GM18502 (cell line): ENCODE measurements around the gene HSF2BP.
"Not testable (repeated sequence)": the region's sequence is repeated elsewhere in the genome, so short reads cannot be mapped to it uniquely, and the experiment has no call there.

Source experiments
- ATAC-seq: cut with Tn5 transposase; IDR thresholded peaks from one replicate; pipeline ENCODE4 v1.9.1; 2021; ENCODE audit warnings: mild to moderate bottlenecking; ENCODE audit not compliant: unreplicated experiment, poor library complexity

Gene HSF2BP

DNA sequence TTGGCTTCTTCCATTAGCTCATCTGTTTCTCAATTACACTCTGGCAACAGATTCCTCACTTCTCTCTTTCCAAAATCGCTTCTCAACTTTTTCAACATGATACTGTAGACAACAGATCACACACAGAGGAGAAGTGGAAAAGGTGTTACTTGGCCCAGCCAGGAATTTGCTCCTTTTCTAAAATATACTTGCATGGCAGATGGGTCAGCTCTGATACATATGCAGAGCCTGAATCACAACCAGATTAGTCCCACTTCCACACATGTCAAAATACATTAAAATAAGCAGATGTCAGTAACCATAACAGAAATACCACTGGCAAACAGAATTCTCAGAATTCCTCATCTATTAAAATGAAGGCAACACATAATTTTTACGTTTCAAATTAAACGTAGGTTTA lies 89.1 kb downstream of the HSF2BP start:
- not testable (repeated sequence) for ATAC-seq

DNA sequence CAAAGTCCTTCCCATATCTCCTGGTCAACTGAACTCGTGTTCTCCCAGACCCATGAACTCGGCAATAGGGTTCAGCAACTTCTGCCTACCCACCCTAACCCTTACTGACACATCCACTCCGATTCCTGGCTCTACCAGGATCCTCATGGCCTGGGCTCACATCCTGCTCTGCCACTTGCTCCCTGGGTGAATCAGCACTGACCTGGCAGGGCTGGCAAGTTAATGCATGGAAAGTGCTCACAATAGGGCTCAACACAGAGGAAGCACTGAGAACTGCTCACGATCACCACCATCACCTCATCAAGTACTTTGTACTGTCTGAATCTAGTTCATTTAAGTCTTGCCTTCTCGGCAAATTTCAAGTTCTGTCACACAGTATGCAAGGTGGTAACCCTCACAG lies 96.8 kb downstream of the HSF2BP start:
- ATAC-seq, result not testable (repeated sequence)

GRCh38 chr21:43540561-43540960 lies 118.7 kb downstream of the HSF2BP start:
- ATAC-seq, result not testable (repeated sequence)

- not testable (repeated sequence) for ATAC-seq
These were observed 136.7 kb downstream of the HSF2BP start for GRCh38 chr21:43522495-43523131.

DNA sequence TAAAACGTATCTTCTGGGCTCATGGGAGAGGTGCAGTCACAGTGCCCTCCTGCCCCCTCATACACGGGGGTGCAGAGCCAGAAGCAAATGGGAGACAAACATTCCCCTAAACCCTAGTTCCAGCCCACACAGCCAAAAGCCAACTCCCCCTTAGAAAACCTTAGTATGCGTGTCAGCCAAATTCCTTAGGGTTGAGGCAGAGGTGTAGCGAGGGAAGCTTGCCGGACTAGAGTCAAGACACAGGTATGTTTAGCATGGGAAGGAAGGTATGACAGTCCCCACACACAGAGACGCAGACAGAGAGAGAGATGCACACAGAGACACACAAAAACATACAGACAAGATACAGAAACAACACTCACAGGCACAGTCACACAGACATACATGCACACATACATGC lies 141.6 kb downstream of the HSF2BP start:
- ATAC-seq, result not testable (repeated sequence)

DNA sequence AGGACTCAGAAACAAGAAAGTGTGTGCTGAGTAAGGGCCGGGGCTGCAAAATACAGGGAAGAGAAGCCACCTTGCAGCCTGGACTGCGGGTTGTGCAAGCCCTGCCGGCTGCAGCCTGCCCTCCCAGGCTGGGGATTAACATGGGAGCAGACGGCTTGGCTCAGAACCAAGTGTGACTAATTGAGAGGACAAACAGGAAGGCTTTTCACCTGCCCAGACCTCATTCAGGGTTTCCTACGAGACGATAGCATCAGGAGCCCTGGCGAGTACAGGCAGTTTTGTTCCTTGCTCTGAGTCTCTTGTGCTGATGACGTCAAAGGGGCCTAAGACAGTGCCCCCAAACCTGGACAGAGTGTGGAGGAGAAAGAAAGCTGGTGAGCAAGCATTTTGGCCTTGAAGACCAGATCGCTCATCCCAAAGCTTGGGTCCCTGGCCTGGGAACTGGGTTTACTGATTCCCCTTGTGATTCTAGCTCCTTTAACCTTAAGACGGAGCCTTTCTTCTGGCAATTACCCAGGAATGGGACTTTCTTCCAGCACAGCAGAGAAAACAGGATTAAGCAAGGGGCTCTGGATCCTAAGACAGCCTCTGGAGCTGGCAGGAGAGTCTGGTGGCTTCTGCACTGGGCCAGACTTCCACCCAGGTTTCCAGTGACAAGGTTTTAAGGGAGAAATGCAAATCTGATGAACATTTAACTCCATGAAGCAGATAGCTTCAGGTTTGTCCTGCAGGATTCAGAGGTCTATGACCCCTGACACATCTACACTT lies 142.2 kb downstream of the HSF2BP start:
- not testable (repeated sequence) for ATAC-seq

GRCh38 chr21:43516295-43516847 lies 142.9 kb downstream of the HSF2BP start:
- ATAC-seq, result not testable (repeated sequence)

GRCh38 chr21:43514834-43515233 lies 144.5 kb downstream of the HSF2BP start:
- not testable (repeated sequence) for ATAC-seq

DNA sequence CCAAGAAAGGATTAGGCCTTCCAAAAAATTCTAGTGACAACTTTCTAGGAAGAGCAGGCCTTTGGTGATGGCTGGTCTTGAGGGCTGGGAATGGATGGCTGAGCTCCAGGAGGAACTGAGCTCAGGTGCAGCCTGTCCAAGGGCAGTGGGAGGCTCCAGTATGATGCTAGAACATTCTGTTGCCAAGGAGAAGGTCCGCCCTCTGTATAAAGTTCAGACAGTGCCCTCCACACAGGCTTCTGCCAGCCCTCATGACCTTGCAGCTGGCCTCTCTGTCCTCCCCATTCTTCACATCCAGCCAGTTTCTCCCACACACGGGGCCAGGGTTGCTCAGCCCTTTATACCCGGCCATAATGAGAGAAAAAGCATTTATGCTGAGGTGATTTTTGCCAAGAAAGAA lies 146.3 kb downstream of the HSF2BP start:
- ATAC-seq, result not testable (repeated sequence)

DNA sequence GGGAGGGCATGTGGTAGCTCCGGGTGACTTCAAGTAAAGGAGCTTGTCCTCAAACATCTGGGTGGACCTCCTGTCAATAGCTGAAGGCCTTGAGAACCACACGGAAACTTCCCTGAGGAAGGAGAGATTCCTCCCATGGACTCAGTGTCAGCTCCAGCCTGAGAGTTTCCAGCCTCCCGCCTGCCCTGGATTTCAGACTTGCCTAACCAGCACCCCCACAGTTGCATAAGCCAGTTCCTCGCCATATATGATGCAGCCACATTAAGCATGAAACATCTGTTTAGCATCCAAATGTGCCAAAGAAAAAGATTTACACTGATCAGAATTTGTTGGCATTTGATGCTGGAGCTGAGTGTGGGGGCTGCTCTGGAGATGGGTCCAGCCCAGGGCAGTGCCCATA lies 148.1 kb downstream of the HSF2BP start:
- not testable (repeated sequence) for ATAC-seq

- not testable (repeated sequence) for ATAC-seq
These were observed 148.6 kb downstream of the HSF2BP start for GRCh38 chr21:43510669-43511068.

DNA sequence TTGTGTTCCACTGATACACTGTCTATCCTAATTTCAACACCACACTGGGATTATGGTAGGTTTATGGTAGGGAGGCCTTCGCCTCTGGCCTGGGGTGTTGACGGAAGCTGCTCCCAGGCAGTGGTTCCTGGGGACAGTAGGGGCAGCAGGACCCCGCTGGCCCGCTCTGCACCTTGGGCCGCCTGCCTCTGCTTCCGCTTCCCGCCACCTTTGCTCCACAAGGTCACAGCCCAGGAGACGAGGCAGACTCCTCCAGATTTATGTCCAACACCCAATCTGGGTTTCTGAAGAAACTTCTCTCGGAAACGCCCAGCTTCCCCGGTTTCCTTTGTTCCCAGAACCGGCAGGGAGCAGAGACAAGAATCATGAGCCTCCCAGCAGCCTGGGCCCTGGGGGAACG lies 155.4 kb downstream of the HSF2BP start:
- ATAC-seq, result not testable (repeated sequence)

DNA sequence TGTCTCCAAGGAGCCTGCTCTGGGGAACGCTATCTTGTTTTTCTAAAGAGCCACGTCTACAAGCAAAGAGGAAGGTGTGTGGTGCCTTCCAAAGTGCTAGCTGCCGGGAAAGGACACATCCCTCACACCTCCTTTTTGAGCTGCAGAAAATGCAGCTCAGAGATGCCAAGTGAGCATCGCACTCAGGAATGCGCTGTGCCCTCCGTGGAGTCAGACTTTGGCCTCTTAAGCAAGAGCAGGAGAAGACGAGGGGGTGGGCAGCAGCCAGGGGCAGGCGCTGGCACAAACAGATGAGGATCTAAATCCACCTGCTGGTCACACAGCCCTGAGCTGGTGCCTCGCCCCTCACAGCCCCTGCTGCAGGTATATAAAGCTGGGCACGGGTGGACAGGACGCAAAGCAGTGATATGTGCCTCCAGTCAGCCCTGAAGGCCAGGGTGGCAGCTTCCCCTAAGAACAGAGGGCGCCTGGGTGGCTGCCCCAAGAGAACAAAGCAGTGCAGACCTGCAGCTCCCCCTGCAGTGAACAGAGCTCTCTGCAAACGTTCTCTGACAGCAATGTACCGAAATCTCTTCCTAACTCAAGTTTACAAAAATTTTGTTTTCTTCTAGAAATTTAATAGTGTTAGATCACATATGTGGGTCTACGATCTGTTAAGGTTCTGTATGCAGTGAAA lies 156.1 kb downstream of the HSF2BP start:
- not testable (repeated sequence) for ATAC-seq

DNA sequence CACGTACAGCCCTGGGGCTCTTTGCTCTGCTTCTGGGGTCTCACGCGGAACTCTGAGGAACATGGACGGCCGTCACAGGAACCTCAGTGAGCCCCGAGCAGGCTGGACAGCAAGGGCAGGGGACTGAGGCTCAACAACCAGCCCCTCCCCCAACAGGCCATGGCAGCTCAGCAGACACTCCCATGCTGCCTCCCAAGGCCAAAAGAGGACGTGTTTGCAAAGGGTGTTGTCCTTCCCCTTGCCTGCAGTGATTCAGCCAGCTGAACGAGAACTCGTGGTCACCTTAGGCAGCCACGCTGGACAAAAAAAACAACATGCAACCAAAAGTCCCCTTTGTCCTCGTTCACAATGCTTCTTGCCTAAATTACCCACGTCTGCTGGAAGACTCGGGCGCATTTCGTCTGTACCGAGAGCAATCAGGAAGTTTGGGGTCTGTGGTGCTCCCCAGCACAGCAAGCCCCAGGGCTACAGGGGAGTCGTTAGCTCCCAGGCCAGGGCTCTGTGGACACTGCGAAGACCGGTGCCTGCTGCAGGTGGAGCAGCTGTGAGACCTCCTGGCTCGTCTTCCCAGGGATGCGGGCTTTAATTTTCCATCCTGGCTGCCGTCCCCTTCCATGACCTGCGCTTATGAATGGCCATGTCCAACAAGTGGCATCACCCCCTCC lies 156.7 kb downstream of the HSF2BP start:
- ATAC-seq, result not testable (repeated sequence)

DNA sequence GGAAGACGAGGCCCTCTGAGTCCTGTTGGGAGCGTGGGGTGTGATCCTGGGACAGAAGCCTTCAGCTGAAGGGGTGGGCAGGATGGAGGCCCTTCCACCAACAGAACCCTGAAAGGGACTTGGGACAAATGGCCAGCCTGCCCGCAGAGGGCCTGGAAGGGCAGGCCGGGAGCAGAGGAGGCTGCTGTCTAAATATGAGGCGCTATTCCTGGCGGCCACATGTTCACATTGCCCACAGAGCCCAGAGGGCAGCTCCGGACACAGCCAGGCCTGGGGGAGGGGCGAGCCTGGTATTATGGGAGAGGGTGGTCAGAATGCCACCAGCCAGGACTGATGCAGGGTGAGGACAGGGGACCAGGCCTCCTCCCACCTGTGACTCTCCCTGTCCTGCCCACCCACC lies 160.4 kb downstream of the HSF2BP start:
- not testable (repeated sequence) for ATAC-seq

- not testable (repeated sequence) for ATAC-seq
These were observed 161.2 kb downstream of the HSF2BP start for GRCh38 chr21:43498065-43498464.

DNA sequence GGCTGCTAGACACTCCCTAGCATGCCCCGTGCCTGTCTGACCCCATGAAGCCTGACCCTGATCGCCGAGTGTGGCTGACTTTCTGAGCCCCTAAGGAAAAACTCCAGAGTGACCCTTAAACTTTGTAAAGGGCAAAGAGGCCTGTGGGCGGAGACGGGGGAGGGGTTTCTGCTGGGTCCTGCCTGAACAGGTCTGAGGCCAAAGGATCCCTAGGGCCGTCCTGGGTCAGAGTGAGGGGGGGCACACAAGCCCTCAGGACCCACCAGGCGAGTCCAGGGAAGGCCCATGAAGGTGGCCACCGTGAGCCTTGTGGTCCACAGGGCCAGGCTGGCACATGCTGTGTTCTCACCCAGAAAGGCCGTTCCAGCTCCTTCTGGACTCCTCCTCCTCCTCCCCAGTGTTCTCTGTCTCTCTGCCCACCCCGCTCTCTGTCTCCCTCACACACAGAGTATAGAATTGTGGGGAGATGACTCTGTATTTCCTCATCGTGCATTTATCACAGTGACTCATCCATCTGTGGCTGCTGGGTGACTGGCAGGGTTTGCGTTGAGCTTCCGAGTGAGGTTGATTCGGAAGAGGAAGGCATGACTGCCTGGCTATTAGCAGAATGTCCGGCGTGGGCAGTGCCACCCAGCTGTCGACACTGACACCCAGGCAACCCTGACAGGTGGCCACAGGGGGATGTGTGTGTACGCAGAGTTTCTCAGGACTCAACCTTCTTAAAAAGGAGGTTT lies 164.8 kb downstream of the HSF2BP start:
- ATAC-seq, result not testable (repeated sequence)

DNA sequence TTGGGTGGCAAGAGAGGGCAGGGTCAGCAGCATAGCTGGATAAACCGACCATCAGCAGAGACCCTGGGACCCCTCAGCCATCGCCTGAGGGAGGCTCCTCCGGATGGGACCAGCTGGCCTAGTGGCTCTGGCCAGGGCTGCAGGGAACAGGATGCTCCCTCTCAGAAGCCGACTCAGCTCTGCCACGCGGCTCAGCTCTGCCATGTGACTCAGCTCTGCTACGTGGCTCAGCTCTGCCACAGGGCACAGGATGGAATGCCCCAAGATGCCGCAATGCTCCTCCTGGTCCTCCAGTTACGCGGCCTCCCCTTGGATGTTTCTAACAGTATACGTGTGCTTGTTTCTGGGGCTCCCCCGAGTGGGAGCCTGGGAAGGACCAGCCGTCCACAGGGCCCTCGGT lies 165.8 kb downstream of the HSF2BP start:
- ATAC-seq, result not testable (repeated sequence)

- not testable (repeated sequence) for ATAC-seq
These were observed 171.1 kb downstream of the HSF2BP start for GRCh38 chr21:43488235-43488634.

DNA sequence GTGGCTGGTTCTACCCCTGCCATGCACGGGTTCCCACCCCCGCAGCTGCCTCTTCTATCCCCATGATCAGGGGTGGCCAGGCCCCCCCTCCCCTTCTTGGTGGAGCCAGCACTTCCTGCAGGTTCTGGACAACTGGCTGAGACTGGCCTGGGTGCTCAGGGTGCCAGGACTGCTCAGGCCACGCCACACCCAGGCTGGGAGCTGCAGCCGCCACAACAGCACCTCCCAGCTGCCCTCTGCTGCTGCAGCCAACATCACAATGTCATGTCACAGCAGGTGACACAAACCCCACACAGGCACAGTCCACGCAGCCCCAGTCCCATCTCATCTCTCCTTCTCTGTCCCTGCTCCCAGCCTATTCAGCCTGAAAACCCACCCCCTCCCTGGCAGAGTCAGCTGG lies 173.2 kb downstream of the HSF2BP start:
- ATAC-seq, result not testable (repeated sequence)
